AG04449 (cell line): ENCODE data around the gene UNC79.

Experiments used
- CTCF ChIA-PET: fragments of 350-600 bp; formaldehyde crosslinking; extraction: SDS; loops from one replicate; lab custom pipeline; 2021; ENCODE audit warnings: antibody characterized with exemption; lab: Yijun Ruan, JAX
- POLR2A ChIA-PET: fragments of 400-600, 350-600 bp; formaldehyde crosslinking; extraction: SDS; loops from one replicate; lab custom pipeline; 2020; ENCODE audit warnings: antibody characterized with exemption, inconsistent platforms; lab: Yijun Ruan, JAX
- DNase-seq: peaks from one replicate; pipeline ENCODE4 v3.0.0-alpha.2; 2010; ENCODE audit warnings: low read depth, low spot score
- H3K4me3 ChIP-seq: 2 replicates; pipeline ENCODE4 v1.5.1; 2011; ENCODE audit warnings: low read depth, mild to moderate bottlenecking, control low read depth, low read length
- CTCF ChIP-seq: IDR thresholded peaks from one replicate; pipeline ENCODE4 v1.5.1; 2011; ENCODE audit warnings: mild to moderate bottlenecking, moderate library complexity, low read length, control low read depth, inconsistent platforms; ENCODE audit not compliant: insufficient read depth; ENCODE audit errors: missing control alignments

UNC79 gene

DNA sequence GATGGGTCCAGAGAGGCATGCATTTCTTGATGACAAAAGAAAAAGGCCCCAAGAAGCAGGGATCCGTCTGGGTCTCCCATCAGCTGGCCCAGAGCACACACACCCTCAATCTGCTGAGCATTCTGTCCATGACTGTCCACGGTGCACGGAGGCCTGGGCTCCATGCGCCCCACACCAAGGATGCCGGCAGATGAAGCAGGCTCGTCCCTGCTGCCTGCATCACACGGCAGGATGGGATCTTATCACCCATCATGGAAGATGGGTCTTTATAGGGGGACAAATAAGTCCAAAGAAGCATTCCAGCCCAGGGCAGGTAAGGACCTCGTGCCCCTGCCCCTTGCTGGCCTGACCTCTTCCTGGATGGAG is 297.9 kb downstream of the UNC79 start:
- H3K4me3 ChIP-seq = no peak overlapping the region
- no peak for TF ChIP-seq CTCF
- ChIA-PET CTCF (no interaction called here), POLR2A (no interaction called here)
- DNase-seq = no peak

DNA sequence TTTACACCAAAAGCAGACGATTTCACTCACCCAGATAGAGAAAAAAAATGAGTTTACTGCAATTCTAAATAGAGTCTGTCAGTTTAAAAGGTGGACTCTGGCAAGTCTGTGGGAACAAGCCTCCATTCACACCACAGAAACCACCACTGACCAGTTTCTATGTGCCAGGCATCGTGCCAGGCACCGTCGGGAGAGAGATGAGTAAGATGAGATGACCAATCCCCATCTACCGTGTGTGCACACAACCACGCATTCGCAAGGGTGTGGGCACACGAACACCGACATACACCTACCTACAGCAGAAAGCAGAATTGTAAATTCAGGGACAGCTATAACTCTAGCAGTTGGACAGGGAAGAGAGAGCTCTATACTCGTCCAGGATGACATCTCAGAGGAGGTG is 299.3 kb downstream of the UNC79 start:
- no peak for TF ChIP-seq CTCF
- POLR2A ChIA-PET = no interaction called here
- CTCF ChIA-PET = no interaction called here
- no peak overlapping the region for H3K4me3 ChIP-seq
- DNase-seq = no peak

- H3K4me3 ChIP-seq = no peak overlapping the region
- TF ChIP-seq CTCF = no peak
- POLR2A ChIA-PET = no interaction called here
- CTCF ChIA-PET = no interaction called here
- no peak for DNase-seq
Observed at GRCh38 chr14:93731753-93732152, 301.0 kb downstream of the UNC79 start.

DNA sequence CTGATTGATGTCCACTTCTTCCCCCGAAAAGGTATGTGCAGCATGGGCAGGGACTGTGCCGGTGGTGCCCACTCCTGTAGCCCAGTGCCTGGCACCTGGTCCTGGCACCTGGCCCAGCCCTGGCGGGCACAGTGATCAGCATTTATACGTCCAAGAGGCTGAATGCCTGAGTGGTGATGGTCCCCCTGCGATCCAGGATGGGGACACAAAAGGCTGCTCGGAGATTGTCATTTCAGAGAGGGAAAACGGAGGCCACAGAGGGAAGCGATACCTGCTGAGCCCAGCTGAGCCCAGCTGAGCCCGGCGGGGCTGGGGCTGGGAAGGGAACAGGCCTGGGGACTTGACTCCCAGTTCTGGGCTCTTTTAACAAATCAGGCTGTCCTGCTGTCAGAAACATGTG is 301.8 kb downstream of the UNC79 start:
- no peak for DNase-seq
- TF ChIP-seq CTCF = no peak
- H3K4me3 ChIP-seq = no peak overlapping the region
- ChIA-PET POLR2A (no interaction called here), CTCF (no interaction called here)

- no peak for DNase-seq
- no peak overlapping the region for H3K4me3 ChIP-seq
- TF ChIP-seq CTCF = no peak
- CTCF ChIA-PET = no interaction called here
- POLR2A ChIA-PET = no interaction called here
Observed at GRCh38 chr14:93733231-93733630, 302.5 kb downstream of the UNC79 start.

- no peak overlapping the region for H3K4me3 ChIP-seq
- ChIA-PET POLR2A (no interaction called here), CTCF (no interaction called here)
- DNase-seq = no peak
- TF ChIP-seq CTCF = no peak
Observed at GRCh38 chr14:93733631-93734030, 302.9 kb downstream of the UNC79 start.
